Measurements from ENCODE around the gene MAP3K4.
"Not testable (repeated sequence)": the region's sequence is repeated elsewhere in the genome, so short reads cannot be mapped to it uniquely, and the experiment has no call there.

The MAP3K4 gene

DNA sequence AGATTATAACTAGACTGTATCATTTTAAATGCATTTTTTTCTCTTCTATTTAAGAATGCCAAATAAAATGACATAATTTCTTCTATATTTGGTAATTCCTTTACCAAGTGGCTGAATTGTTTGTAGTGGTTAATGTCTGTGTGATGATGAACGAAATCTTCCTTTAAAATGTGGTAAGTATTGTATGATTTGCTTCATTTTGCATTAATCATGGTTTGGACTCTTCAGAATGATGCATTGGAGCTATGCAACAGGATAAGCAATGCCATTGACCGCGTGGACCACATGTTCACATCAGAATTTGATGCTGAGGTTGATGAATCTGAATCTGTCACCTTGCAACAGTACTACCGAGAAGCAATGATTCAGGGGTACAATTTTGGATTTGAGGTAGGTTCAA, 99.6 kb downstream of the MAP3K4 start:
- DNase-seq = no peak

GRCh38 chr6:161091972-161092701, 100.6 kb downstream of the MAP3K4 start:
- DNase-seq = no peak

DNA sequence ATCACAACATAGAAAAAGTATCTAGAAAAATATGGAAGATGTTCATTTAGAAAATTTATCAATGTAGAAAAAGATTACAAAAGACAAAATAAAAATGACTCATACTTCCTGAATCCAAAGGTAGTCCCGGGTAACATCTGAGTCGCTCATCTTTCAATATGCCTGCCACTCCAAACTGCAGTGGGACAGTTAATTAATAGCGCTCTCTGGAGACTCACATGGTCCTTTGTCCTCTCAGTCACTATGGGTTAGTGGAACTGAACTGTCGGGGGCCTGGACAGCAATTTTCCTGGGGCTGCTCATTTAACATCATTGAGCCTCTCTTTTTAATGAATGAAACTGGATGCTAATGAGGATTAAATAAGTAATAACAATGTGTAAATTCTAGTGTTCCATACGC, 103.4 kb downstream of the MAP3K4 start:
- DNase-seq = no peak

GRCh38 chr6:161095916-161096315, 104.3 kb downstream of the MAP3K4 start:
- DNase-seq = no peak

DNA sequence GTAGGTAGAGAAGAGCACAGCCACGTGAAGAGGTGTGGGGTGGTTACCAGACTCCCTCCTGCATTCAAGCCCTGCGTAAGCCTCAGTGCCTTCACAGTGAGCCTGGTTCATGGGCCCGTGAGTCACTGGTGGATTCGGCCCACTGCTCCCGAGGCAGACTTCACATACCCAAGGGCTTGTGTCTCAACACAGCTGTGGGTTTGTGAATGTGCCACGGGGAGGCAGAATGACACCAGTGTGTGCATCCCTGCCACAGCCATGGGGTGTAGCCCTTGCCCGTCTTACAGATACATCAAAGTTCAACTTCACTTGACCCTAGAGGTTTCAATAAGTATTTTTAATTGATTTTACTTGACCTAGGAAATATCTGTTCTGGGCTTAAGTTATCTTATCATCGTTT, 108.5 kb downstream of the MAP3K4 start:
- DNase-seq = no peak

- DNase-seq = no peak
Observed at GRCh38 chr6:161101517-161101916, 109.9 kb downstream of the MAP3K4 start.

- DNase-seq = no peak
Observed at GRCh38 chr6:161103475-161103874, 111.9 kb downstream of the MAP3K4 start.

DNA sequence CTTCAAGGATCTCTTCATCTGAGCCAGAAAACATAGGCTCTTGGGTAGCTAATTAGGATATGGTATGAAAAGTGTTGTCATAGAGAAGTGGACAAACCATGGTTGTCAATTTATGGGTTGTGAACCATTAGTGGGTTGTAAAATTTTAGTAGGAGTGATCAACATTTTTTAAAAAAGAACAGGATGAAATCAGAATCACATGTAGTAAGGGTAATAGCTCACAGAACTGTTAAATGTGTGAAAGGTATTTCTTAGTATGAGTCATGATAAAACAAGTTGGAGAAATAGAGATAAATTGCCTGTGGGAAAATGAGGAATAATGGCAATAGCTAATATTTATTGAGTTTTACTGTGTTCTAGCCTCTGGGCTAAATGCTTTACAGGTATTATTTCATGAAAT, 113.4 kb downstream of the MAP3K4 start:
- DNase-seq = no peak

GRCh38 chr6:161105408-161105807, 113.8 kb downstream of the MAP3K4 start:
- DNase-seq = no peak

- no peak for DNase-seq
Observed at GRCh38 chr6:161107779-161108730, 116.5 kb downstream of the MAP3K4 start.

- no peak for DNase-seq
Observed at GRCh38 chr6:161108916-161109315, 117.3 kb downstream of the MAP3K4 start.

GRCh38 chr6:161109366-161109765, 117.8 kb downstream of the MAP3K4 start:
- DNase-seq = no peak

GRCh38 chr6:161110028-161110779, 118.6 kb downstream of the MAP3K4 start:
- no peak for DNase-seq

DNA sequence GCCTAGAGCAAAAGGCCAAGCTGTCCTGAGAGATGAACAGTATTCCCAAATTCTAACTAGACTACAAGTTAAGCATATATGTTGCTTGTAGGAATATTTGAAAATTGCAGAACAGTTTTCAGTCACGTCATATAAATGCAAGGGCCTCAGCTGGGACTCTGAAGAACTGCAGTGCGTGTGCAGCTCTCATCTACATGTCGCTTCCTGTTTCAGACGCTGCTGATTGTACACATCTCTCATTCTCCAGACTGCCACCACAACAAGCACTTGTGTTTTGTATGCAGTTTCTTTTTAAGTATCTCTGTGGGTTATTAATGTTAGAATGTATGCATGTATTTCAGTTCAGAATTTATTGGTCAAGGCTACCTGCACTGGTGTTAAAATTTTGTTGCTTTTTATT, 119.7 kb downstream of the MAP3K4 start:
- DNase-seq = no peak

- DNase-seq = no peak
Observed at GRCh38 chr6:161115468-161115867, 123.9 kb downstream of the MAP3K4 start.

- no peak for DNase-seq
Observed at GRCh38 chr6:161116554-161116953, 125.0 kb downstream of the MAP3K4 start.

- peak; percentile 49 for DNase-seq
Observed at GRCh38 chr6:161117308-161117707, 125.7 kb downstream of the MAP3K4 start.

GRCh38 chr6:161117942-161118341, 126.4 kb downstream of the MAP3K4 start:
- DNase-seq = no peak

- not testable (repeated sequence) for DNase-seq
Observed at GRCh38 chr6:161123319-161123718, 131.8 kb downstream of the MAP3K4 start.

- DNase-seq = no peak
Observed at GRCh38 chr6:161125591-161125990, 134.0 kb downstream of the MAP3K4 start.

GRCh38 chr6:161127071-161127740, 135.6 kb downstream of the MAP3K4 start:
- no peak for DNase-seq

GRCh38 chr6:161128230-161128629, 136.7 kb downstream of the MAP3K4 start:
- no peak for DNase-seq

All from CD4-positive, alpha-beta T cell treated with Interferon gamma for 1 hour (primary cell).